NCI-H2196 (cell line): ENCODE results near the gene SPRR2G.
"Not testable (repeated sequence)": the region's sequence is repeated elsewhere in the genome, so short reads cannot be mapped to it uniquely, and the experiment has no call there.

Experiments used
- DNase-seq: peaks from one replicate; lab custom pipeline; 2025; ENCODE audit not compliant: unreplicated experiment; lab: John Stamatoyannopoulos, UW

SPRR2G gene

DNA sequence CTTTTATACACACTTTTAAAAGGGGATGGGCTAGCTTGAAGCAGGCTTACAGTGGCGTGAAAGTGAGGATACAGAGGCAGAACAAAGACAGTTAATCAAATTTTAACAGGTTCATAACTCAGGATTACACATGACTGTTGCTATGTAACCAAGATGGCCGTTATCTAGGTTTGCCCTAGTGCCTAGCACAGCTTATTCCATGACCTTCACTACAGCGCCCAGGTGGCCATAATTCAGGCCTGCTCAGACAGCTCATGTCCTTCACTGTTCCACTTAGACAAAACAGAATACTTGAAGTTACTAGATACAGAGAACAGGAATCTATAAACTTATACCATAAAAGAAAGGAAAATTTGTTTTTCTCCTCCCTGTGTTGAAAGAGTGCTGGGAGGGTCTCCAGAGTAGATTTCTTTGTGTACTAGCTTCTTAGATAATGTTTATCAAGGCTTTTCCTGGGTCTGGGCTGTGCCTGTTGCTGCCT, 31.2 kb downstream of the SPRR2G start:
- DNase-seq = no peak

DNA sequence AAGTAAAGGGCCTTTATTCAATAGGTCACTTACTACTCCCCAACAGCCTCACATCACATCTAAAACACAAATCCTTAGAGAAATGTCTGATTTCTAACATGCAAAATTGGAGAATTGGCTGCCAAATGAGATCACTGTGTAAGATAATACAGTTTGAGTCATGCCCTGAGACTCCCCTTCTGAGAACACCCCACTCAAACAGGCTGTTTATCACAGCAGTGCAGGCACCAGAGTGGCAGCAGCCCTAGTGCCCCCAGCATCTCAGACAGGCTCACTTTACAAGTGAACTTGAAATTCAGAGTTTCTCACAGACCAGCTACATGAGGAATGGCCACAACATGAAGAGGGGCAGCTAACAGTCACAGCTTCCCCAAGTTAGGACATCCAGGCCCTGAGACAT, 35.4 kb downstream of the SPRR2G start:
- not testable (repeated sequence) for DNase-seq

DNA sequence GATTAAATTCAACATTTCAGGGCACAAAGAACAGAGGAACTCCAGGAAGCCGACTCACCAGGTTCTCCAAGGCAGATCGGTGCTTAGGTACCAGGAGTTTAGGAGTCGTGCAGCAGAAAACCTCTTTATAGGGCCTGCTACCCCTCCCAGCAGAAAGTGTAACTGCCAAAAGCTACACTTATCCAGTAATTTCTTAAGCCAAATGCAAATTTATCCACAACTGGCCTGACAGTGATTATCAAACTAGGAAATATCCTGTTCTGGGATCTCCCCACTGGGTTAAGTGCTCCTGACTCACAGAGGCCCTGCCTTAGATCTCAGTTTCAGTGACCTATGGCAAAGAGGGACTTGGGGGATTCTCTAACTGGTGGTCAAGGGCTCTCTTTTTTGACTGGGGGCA, 37.3 kb downstream of the SPRR2G start, which contains the start of gene SPRR2F:
Gene SPRR2F, minus strand, starts transcription at position 101 of the 400 bp plus-strand sequence. CDS start 783 bp downstream, outside the sequence.
- no peak for DNase-seq

- DNase-seq = not testable (repeated sequence)
Measured at GRCh38 chr1:153112454-153112853, 38.2 kb downstream of the SPRR2G start.

GRCh38 chr1:153100245-153100644, 50.4 kb downstream of the SPRR2G start:
- no peak for DNase-seq
